Measurements from ENCODE around the gene SFXN5.
A peak's percentile ranks its signal among the peaks of the same experiment; 100 is the strongest.

The SFXN5 gene

GRCh38 chr2:72950558-72951255 lies 120.8 kb downstream of the SFXN5 start:
- no peak for DNase-seq (ENCODE audit: low spot score)
- Histone ChIP-seq H3K36me3 (ENCODE audit: low read depth) (no peaks in the 10 kb centered on the region), H3K4me1 (ENCODE audit: insufficient read depth, poor library complexity, severe bottlenecking) (peaks cover 4% of the 10 kb centered on the region), H3K27ac (ENCODE audit: poor library complexity, severe bottlenecking) (no peak overlapping the region), H3K27me3 (ENCODE audit: insufficient read depth, poor library complexity, severe bottlenecking) (no peaks in the 10 kb centered on the region), H3K4me3 (ENCODE audit: severe bottlenecking) (no peak overlapping the region), H3K9me3 (ENCODE audit: severe bottlenecking) (no peaks in the 10 kb centered on the region)
- no peak for ATAC-seq (ENCODE audit: low read depth)
- TF ChIP-seq CTCF (IDR thresholded peaks at IDR 0.05; ENCODE audit: poor library complexity, severe bottlenecking): no peak

- Histone ChIP-seq H3K36me3 (ENCODE audit: low read depth) (no peaks in the 10 kb centered on the region), H3K27me3 (ENCODE audit: insufficient read depth, poor library complexity, severe bottlenecking) (no peaks in the 10 kb centered on the region), H3K27ac (ENCODE audit: poor library complexity, severe bottlenecking) (no peak overlapping the region), H3K4me1 (ENCODE audit: insufficient read depth, poor library complexity, severe bottlenecking) (peaks cover 4% of the 10 kb centered on the region), H3K9me3 (ENCODE audit: severe bottlenecking) (no peaks in the 10 kb centered on the region), H3K4me3 (ENCODE audit: severe bottlenecking) (no peak overlapping the region)
- no peak for ATAC-seq (ENCODE audit: low read depth)
- no peak for DNase-seq (ENCODE audit: low spot score)
- no peak for TF ChIP-seq CTCF (IDR thresholded peaks at IDR 0.05; ENCODE audit: poor library complexity, severe bottlenecking)
Observed at GRCh38 chr2:72949642-72950041, 121.9 kb downstream of the SFXN5 start.

- ATAC-seq (ENCODE audit: low read depth): peak; percentile 66
- Histone ChIP-seq H3K27me3 (ENCODE audit: insufficient read depth, poor library complexity, severe bottlenecking) (no peaks in the 10 kb centered on the region), H3K27ac (ENCODE audit: poor library complexity, severe bottlenecking) (no peak overlapping the region), H3K4me1 (ENCODE audit: insufficient read depth, poor library complexity, severe bottlenecking) (peaks cover 4% of the 10 kb centered on the region), H3K36me3 (ENCODE audit: low read depth) (no peaks in the 10 kb centered on the region), H3K9me3 (ENCODE audit: severe bottlenecking) (no peaks in the 10 kb centered on the region), H3K4me3 (ENCODE audit: severe bottlenecking) (no peak overlapping the region)
- no peak for TF ChIP-seq CTCF (IDR thresholded peaks at IDR 0.05; ENCODE audit: poor library complexity, severe bottlenecking)
- no peak for DNase-seq (ENCODE audit: low spot score)
Observed at GRCh38 chr2:72949045-72949444, 122.5 kb downstream of the SFXN5 start.

- TF ChIP-seq CTCF (IDR thresholded peaks at IDR 0.05; ENCODE audit: poor library complexity, severe bottlenecking): no peak
- Histone ChIP-seq H3K4me1 (ENCODE audit: insufficient read depth, poor library complexity, severe bottlenecking) (peaks cover 4% of the 10 kb centered on the region), H3K4me3 (ENCODE audit: severe bottlenecking) (no peak overlapping the region), H3K27me3 (ENCODE audit: insufficient read depth, poor library complexity, severe bottlenecking) (no peaks in the 10 kb centered on the region), H3K27ac (ENCODE audit: poor library complexity, severe bottlenecking) (no peak overlapping the region), H3K9me3 (ENCODE audit: severe bottlenecking) (no peaks in the 10 kb centered on the region), H3K36me3 (ENCODE audit: low read depth) (no peaks in the 10 kb centered on the region)
- ATAC-seq (ENCODE audit: low read depth) (no peak), DNase-seq (ENCODE audit: low spot score) (no peak)
Observed at GRCh38 chr2:72947952-72948830, 123.3 kb downstream of the SFXN5 start.
